Immature natural killer cell (primary cell): ENCODE measurements around the gene GFOD2. TPM values are rescaled to one million over a fixed set of nuclear protein-coding genes. Genes with fewer than 3 reads are reported as not detected.

Experiments
- DNase-seq, 3 donors: peaks; one replicate each; pipeline ENCODE4 v3.0.0; 2022; ENCODE audit warnings: mixed read lengths in 1 of 3
- H3K27ac Mint-ChIP-seq, 6 donors: one replicate each; pipeline ENCODE4 v1.8.0; 2020; ENCODE audit warnings: mixed read lengths in 6 of 6, mild to moderate bottlenecking in 5 of 6, inconsistent platforms in 4 of 6, moderate library complexity in 3 of 6
- H3K27me3 Mint-ChIP-seq, 3 donors: one replicate each; pipeline ENCODE4 v1.8.0; 2020 to 2021; ENCODE audit warnings: low read depth in 3 of 3, mild to moderate bottlenecking in 3 of 3, mixed read lengths in 3 of 3, moderate library complexity in 3 of 3, inconsistent platforms in 1 of 3
- H3K36me3 Mint-ChIP-seq, 3 donors: one replicate each; pipeline ENCODE4 v1.8.0; 2020; ENCODE audit warnings: mixed read lengths in 3 of 3, inconsistent platforms in 2 of 3, mild to moderate bottlenecking in 2 of 3
- H3K4me1 Mint-ChIP-seq, 2 donors: one replicate each; pipeline ENCODE4 v1.8.0; 2020; ENCODE audit warnings: inconsistent platforms in 2 of 2, mild to moderate bottlenecking in 2 of 2, mixed read lengths in 2 of 2, moderate library complexity in 1 of 2
- H3K4me3 Mint-ChIP-seq, 5 donors: one replicate each; pipeline ENCODE4 v1.8.0; 2020; ENCODE audit warnings: mild to moderate bottlenecking in 5 of 5, mixed read lengths in 5 of 5, inconsistent platforms in 3 of 5, moderate library complexity in 3 of 5
- H3K9me3 Mint-ChIP-seq, 6 donors: one replicate each; pipeline ENCODE4 v1.8.0; 2020; ENCODE audit warnings: mild to moderate bottlenecking in 6 of 6, mixed read lengths in 6 of 6, inconsistent platforms in 4 of 6, moderate library complexity in 3 of 6
- polyA plus RNA-seq, 3 donors: library from polyadenylated mRNA; unstranded; fragments of 300-500 nt; fragmentation: Illumina TruSeq; gene quantifications; one replicate each; pipeline ENCODE4 v1.2.3, GENCODE V29; 2021

Gene GFOD2
- polyA plus RNA-seq, 3 donors from 2014 or later = 6.2 to 9.7 (median 7.4) TPM

- peaks cover 0 to 3% (median 0%) of the 10 kb centered on the region in 3 donors for H3K27me3 Mint-ChIP-seq
- no peaks in the 10 kb centered on the region for H3K4me1 Mint-ChIP-seq
- peak overlapping the region in 1 of 6 donors; percentile 34 for H3K27ac Mint-ChIP-seq
- no peak overlapping the region for H3K4me3 Mint-ChIP-seq
- H3K9me3 Mint-ChIP-seq = no peaks in the 10 kb centered on the region
- no peak for DNase-seq
- H3K36me3 Mint-ChIP-seq = peaks cover 4 to 10% (median 7%) of the 10 kb centered on the region in 3 donors
These were observed 38.9 kb downstream of the GFOD2 start for GRCh38 chr16:67679935-67680897.

- Mint-ChIP-seq H3K4me3 (no peak overlapping the region), H3K36me3 (peaks cover 0 to 7% (median 2%) of the 10 kb centered on the region in 3 donors), H3K27ac (peak overlapping the region in 1 of 6 donors; percentile 40), H3K4me1 (no peaks in the 10 kb centered on the region), H3K27me3 (peaks cover 0 to 3% (median 0%) of the 10 kb centered on the region in 3 donors), H3K9me3 (no peaks in the 10 kb centered on the region)
- no peak for DNase-seq
These were observed 40.6 kb downstream of the GFOD2 start for GRCh38 chr16:67678354-67679023.

GRCh38 chr16:67677712-67678111 lies 41.4 kb downstream of the GFOD2 start:
- no peaks in the 10 kb centered on the region for H3K4me1 Mint-ChIP-seq
- peaks cover 0 to 4% (median 0%) of the 10 kb centered on the region in 3 donors for H3K36me3 Mint-ChIP-seq
- H3K4me3 Mint-ChIP-seq = no peak overlapping the region
- H3K9me3 Mint-ChIP-seq = no peaks in the 10 kb centered on the region
- H3K27me3 Mint-ChIP-seq = peaks cover 0 to 3% (median 0%) of the 10 kb centered on the region in 3 donors
- H3K27ac Mint-ChIP-seq = no peak overlapping the region
- no peak for DNase-seq

GRCh38 chr16:67676939-67677338 lies 42.2 kb downstream of the GFOD2 start:
- Mint-ChIP-seq H3K27ac (no peak overlapping the region), H3K36me3 (no peaks in the 10 kb centered on the region), H3K9me3 (no peaks in the 10 kb centered on the region), H3K4me1 (no peaks in the 10 kb centered on the region), H3K4me3 (no peak overlapping the region), H3K27me3 (peaks cover 0 to 3% (median 0%) of the 10 kb centered on the region in 3 donors)
- no peak for DNase-seq

- no peak overlapping the region for H3K4me3 Mint-ChIP-seq
- no peak overlapping the region for H3K27ac Mint-ChIP-seq
- no peaks in the 10 kb centered on the region for H3K9me3 Mint-ChIP-seq
- H3K27me3 Mint-ChIP-seq = peaks cover 0 to 3% (median 0%) of the 10 kb centered on the region in 3 donors
- no peaks in the 10 kb centered on the region for H3K4me1 Mint-ChIP-seq
- H3K36me3 Mint-ChIP-seq = no peaks in the 10 kb centered on the region
- no peak for DNase-seq
These were observed 42.6 kb downstream of the GFOD2 start for GRCh38 chr16:67676516-67676915.

- Mint-ChIP-seq H3K36me3 (no peaks in the 10 kb centered on the region), H3K4me1 (no peaks in the 10 kb centered on the region), H3K9me3 (no peaks in the 10 kb centered on the region), H3K4me3 (no peak overlapping the region), H3K27ac (no peak overlapping the region), H3K27me3 (peaks cover 0 to 3% (median 0%) of the 10 kb centered on the region in 3 donors)
- no peak for DNase-seq
These were observed 43.1 kb downstream of the GFOD2 start for GRCh38 chr16:67675999-67676398.

GRCh38 chr16:67675579-67675935 lies 43.6 kb downstream of the GFOD2 start:
- Mint-ChIP-seq H3K4me3 (no peak overlapping the region), H3K4me1 (no peaks in the 10 kb centered on the region), H3K9me3 (no peaks in the 10 kb centered on the region), H3K27me3 (peaks cover 0 to 3% (median 0%) of the 10 kb centered on the region in 3 donors), H3K27ac (no peak overlapping the region), H3K36me3 (no peaks in the 10 kb centered on the region)
- no peak for DNase-seq

- Mint-ChIP-seq H3K9me3 (no peaks in the 10 kb centered on the region), H3K27ac (no peak overlapping the region), H3K4me3 (no peak overlapping the region), H3K27me3 (peaks cover 0 to 3% (median 0%) of the 10 kb centered on the region in 3 donors), H3K36me3 (no peaks in the 10 kb centered on the region), H3K4me1 (no peaks in the 10 kb centered on the region)
- DNase-seq = no peak
These were observed 44.1 kb downstream of the GFOD2 start for GRCh38 chr16:67674851-67675578.

- Mint-ChIP-seq H3K36me3 (no peaks in the 10 kb centered on the region), H3K27me3 (peaks cover 0 to 3% (median 0%) of the 10 kb centered on the region in 3 donors), H3K9me3 (no peaks in the 10 kb centered on the region), H3K4me3 (no peak overlapping the region), H3K27ac (peak overlapping the region in 2 of 6 donors; percentile 28 to 40), H3K4me1 (no peaks in the 10 kb centered on the region)
- no peak for DNase-seq
These were observed 45.2 kb downstream of the GFOD2 start for GRCh38 chr16:67673712-67674580.

GRCh38 chr16:67672739-67673662 lies 46.1 kb downstream of the GFOD2 start:
- no peaks in the 10 kb centered on the region for H3K9me3 Mint-ChIP-seq
- peak overlapping the region in 2 of 6 donors; percentile 4 to 41 for H3K27ac Mint-ChIP-seq

GRCh38 chr16:67672306-67672705 lies 46.8 kb downstream of the GFOD2 start:
- no peak for DNase-seq
- H3K27me3 Mint-ChIP-seq = peaks cover 0 to 3% (median 0%) of the 10 kb centered on the region in 3 donors
- no peak overlapping the region for H3K4me3 Mint-ChIP-seq
- H3K27ac Mint-ChIP-seq = peak overlapping the region in 1 of 6 donors; percentile 41
- H3K9me3 Mint-ChIP-seq = no peaks in the 10 kb centered on the region
- H3K4me1 Mint-ChIP-seq = peaks cover 5 to 6% of the 10 kb centered on the region in 2 donors
- no peaks in the 10 kb centered on the region for H3K36me3 Mint-ChIP-seq

More at GRCh38 chr16:67672739-67673662, 46.1 kb downstream of the GFOD2 start:
- Mint-ChIP-seq H3K4me3 (no peak overlapping the region), H3K4me1 (no peaks in the 10 kb centered on the region), H3K27me3 (peaks cover 0 to 3% (median 0%) of the 10 kb centered on the region in 3 donors), H3K36me3 (no peaks in the 10 kb centered on the region)
- peak in 1 of 3 donors; percentile 30 for DNase-seq

- peak overlapping the region in 1 of 6 donors; percentile 28 for H3K27ac Mint-ChIP-seq
- H3K4me1 Mint-ChIP-seq = peaks cover 10 to 11% of the 10 kb centered on the region in 2 donors
- DNase-seq = no peak
- no peak overlapping the region for H3K4me3 Mint-ChIP-seq
- no peaks in the 10 kb centered on the region for H3K27me3 Mint-ChIP-seq
- H3K9me3 Mint-ChIP-seq = no peaks in the 10 kb centered on the region
- no peaks in the 10 kb centered on the region for H3K36me3 Mint-ChIP-seq
These were observed 49.5 kb downstream of the GFOD2 start for GRCh38 chr16:67669499-67670101.
